HG02763 (cell line): ENCODE data around the gene BTNL3.
A peak's percentile ranks its signal among the peaks of the same experiment; 100 is the strongest.
"Not testable (repeated sequence)": the region's sequence is repeated elsewhere in the genome, so short reads cannot be mapped to it uniquely, and the experiment has no call there.

Experiments
- ATAC-seq: cut with Tn5 transposase; IDR thresholded peaks from one replicate; pipeline ENCODE4 v1.9.1; 2021; ENCODE audit warnings: mild to moderate bottlenecking, moderate library complexity; ENCODE audit not compliant: unreplicated experiment

The BTNL3 gene, protein sequence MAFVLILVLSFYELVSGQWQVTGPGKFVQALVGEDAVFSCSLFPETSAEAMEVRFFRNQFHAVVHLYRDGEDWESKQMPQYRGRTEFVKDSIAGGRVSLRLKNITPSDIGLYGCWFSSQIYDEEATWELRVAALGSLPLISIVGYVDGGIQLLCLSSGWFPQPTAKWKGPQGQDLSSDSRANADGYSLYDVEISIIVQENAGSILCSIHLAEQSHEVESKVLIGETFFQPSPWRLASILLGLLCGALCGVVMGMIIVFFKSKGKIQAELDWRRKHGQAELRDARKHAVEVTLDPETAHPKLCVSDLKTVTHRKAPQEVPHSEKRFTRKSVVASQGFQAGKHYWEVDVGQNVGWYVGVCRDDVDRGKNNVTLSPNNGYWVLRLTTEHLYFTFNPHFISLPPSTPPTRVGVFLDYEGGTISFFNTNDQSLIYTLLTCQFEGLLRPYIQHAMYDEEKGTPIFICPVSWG

DNA sequence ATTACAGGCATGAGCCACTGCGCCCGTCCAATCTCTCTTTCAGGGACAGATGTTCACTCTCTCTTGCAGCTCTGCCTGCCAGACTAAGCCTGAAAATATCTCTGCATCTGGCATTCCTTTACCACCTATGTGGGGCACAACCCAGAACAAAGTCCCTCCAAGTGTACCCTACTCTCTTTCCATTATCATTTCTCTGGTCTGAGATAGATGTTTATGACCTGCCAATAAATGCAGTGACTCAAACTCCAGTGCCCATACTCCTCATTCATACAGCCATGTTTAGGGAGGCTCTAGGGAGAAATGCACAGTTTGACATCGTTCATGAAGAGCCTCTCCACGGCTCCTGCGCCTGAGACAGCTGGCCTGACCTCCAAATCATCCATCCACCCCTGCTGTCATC is at the start of gene BTNL3:
Gene BTNL3, plus strand, starts transcription at position 255 of the 400 bp plus-strand sequence. CDS start 183 bp downstream, outside the sequence.
- ATAC-seq, result no peak

- ATAC-seq, result no peak
Measured at GRCh38 chr5:180950291-180950949, 38.2 kb upstream of the BTNL3 start.

DNA sequence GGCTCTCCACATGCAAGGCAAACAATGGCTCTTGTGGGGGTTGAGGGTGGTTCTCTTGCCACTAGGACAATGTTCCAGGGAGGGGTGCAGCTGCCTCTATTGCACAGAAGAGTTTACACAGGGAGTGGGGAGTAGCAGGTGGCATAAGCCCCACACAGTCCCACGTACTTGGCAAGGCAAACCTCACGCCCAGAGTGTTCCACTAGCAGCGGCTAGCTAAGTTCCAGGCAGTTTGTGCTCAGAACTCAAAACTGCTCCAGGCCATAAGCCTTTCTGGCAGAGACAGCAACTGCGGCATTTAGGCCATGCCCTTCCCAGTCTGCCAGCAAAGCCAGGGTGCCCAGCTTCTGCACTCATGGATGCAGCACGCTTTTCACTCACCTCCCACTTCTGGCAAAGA is 29.0 kb upstream of the BTNL3 start:
- ATAC-seq, result no peak

DNA sequence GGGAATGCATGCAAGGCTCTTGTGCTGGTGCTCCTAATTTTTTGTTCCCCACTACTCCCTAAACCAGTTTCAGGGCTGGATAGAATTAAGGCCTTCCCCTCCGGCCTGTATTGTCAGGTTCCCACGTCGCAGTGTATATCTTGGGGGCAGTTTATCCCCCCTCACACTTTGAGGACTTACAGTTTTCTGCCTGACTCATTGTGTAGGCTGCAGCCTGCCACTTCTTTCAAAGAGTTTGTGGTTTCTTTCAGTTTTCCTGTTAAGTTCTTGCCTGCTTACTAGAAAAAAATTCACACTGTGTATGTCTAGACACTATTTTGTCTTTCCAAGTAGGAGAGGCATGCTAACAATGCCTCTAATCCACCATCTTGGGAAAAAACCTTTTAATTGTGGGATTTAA is 28.4 kb upstream of the BTNL3 start:
- no peak for ATAC-seq

- ATAC-seq, result no peak
Measured at GRCh38 chr5:180969406-180969805, 19.2 kb upstream of the BTNL3 start.

DNA sequence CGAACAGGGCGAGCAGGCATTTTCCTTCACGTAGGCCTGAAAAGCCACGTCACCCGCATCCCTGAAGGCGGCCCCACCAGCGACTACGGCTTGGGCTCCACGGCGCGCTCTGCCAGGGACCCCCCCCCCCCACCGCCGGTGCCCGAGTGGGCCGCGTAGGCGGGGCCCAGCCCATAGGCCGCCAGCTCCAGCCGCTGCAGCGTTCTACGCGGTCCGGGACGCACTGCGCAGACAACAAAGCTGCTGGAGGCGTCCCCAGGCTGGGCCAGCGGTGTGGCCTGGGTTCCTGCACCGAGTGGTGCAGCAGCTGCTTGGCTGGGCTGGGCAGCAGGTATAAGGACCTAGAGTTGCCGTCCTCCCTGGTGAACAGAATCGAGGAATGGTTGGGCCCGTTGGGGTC is 18.3 kb upstream of the BTNL3 start:
- no peak for ATAC-seq

DNA sequence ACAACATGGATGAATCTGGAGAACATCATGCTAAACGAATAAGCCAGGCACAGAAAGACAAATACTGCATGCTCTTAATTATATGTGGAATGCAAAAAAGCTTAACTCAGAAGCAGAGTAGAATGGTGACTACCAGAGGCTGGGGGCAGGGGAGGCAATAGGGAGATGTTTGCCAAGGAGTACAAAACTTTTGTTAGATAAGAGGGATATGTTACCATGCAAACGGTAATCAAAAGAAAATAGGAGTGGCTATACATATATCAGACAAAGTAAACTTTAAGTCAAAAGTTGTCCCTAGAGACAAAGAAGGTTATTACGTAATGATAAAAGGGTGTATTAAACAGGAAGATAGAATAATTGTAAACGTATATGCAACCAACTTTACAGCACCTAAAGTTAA is 17.8 kb upstream of the BTNL3 start:
- ATAC-seq, result no peak

- ATAC-seq, result no peak
Measured at GRCh38 chr5:180974612-180975315, 13.9 kb upstream of the BTNL3 start.

GRCh38 chr5:180975338-180975737 is 13.3 kb upstream of the BTNL3 start:
- peak; percentile 84 for ATAC-seq

- no peak for ATAC-seq
Measured at GRCh38 chr5:180976518-180976917, 12.1 kb upstream of the BTNL3 start.

- ATAC-seq, result no peak
Measured at GRCh38 chr5:180977852-180978251, 10.8 kb upstream of the BTNL3 start.

DNA sequence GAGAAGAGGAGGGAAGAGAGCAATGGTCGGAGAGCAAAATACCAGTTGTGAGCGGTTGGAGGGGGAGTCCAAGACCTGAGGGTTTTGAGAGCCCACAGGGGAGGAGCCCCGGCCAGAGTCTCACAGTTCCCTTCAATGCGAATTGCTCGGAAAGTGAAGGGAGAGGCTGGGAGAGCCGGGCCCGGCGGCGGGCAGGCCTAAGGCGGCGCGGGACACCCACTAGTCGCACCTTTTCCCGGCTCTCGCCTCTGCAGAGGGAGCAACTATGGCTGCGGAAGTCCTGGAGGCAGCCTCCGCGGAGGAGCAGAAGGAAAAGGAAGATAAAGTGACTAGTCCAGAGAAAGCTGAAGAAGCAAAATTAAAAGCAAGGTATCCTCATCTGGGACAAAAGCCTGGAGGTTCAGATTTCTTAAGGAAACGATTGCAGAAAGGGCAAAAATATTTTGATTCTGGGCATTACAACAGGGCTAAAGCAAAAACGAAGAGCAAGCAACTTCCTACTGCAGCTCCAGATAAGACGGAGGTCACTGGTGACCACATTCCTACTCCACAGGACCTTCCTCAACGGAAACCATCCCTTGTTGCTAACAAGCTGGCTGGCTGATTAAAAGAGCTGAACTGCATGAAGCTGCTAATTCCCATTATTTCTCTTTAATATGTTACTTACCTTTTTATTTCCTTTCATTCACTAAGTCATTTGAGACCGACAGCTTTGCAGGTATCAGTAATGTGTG is 6.5 kb upstream of the BTNL3 start:
- ATAC-seq, result no peak

DNA sequence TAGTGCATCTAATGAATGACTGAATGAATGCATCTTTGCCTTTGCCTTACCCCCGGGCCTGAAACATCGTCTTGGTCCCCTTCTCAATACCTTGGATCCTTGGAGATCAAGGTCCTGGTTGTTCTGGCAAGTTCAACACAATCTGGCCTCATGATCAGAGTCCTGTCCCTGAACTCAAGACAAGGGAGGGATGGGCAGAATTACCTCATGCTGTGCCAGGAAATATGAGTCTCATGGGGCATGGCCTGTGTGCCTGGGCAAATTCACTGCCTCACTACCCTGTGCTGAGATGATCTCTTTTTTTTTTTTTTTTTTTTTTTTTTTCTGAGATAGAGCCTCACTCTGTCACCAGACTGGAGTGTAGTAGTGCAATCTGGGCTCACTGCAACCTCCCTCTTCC is 630 bp upstream of the BTNL3 start:
- ATAC-seq, result no peak

DNA sequence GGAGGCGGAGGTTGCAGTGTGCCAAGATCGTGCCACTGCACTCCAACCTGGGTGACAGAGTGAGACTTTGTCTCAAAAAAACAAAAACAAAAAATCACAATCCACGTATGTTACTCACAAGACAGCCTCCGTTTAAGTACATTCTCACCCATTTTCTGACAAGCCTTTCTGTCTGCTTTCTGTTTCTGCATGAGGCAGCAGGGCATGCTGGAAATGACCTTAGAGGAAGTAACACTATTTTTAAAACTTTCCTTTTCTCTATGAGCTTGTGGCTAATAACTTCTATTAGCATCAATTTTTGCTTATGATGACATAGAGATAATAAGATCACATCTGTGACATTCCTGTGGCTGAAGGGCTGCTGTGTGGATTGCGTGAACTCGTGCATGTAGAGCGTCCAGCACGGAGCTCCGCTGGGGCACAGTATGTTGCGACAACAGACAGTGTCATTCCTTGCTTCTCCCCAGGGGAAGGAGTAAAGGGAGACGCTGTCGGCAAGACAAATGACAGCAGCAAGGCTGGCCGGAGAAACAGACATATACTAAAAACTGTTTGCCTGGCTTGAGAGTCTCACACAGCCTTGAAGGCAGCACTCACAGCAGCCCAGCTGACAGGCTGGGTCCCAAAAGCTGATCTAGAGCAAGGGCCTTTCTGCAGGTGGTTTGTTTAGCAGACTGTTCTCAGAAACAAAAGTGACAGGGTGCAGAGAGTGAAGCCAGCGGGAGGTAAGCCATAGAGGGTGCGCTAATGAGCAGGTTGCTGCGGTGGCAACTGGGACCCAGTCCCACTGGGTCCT is 1.6 kb downstream of the BTNL3 start:
- no peak for ATAC-seq

GRCh38 chr5:180990882-180991242 is 2.2 kb downstream of the BTNL3 start:
- ATAC-seq, result no peak

- no peak for ATAC-seq
Measured at GRCh38 chr5:181001947-181002346, 13.3 kb downstream of the BTNL3 start.

- ATAC-seq, result no peak
Measured at GRCh38 chr5:181005791-181006190, 17.1 kb downstream of the BTNL3 start.

GRCh38 chr5:181008136-181008535 is 19.5 kb downstream of the BTNL3 start:
- no peak for ATAC-seq

DNA sequence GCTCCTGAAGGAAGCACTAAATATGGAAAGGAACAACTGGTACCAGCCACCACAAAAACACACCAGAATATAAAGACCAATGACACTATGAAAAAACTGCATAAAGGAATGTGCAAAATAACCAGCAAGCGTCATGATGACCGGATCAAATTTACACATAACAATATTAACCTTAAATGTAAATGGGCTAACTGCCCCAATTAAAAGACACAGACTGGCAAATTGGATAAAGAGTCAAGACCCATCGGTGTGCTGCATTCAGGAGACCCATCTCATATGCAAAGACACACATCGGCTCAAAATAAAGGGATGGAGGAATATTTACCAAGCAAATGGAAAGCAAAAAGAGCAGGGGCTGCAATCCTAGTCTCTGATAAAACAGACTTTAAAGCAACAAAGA is 21.4 kb downstream of the BTNL3 start:
- ATAC-seq, result not testable (repeated sequence)

DNA sequence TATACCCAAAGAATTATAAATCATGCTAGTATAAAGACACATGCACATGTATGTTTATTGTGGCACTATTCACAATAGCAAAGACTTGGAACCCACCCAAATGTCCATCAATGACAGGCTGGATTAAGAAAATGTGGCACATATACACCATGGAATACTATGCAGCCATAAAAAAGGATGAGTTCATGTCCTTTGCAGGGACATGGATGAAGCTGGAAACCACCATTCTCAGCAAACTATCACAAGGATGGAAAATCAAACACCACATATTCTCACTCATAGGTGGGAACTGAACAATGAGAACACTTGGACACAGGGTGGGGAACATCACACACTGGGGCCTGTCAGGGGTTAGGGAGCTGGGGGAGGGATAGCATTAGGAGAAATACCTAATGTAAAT is 26.0 kb downstream of the BTNL3 start:
- not testable (repeated sequence) for ATAC-seq
